Measurements from ENCODE around the gene FAM43A.

GRCh38 chr3:194711913-194712312 is 26.2 kb downstream of the FAM43A start:
- TF ChIP-seq POLR2A (IDR thresholded peaks at IDR 0.05; ENCODE audit: extremely low read depth, insufficient read length), result no peak
- TF ChIP-seq CTCF (IDR thresholded peaks at IDR 0.05; ENCODE audit: low read depth, low read length), result no peak
